HG02610 (cell line): ENCODE results near the gene TAB2.
"Not testable (repeated sequence)": the region's sequence is repeated elsewhere in the genome, so short reads cannot be mapped to it uniquely, and the experiment has no call there.

Experiments
- ATAC-seq: cut with Tn5 transposase; IDR thresholded peaks from one replicate; pipeline ENCODE4 v1.9.1; 2021; ENCODE audit warnings: mild to moderate bottlenecking, moderate library complexity; ENCODE audit not compliant: unreplicated experiment

TAB2 gene

GRCh38 chr6:149456311-149457021, 139.0 kb downstream of the TAB2 start:
- no peak for ATAC-seq

DNA sequence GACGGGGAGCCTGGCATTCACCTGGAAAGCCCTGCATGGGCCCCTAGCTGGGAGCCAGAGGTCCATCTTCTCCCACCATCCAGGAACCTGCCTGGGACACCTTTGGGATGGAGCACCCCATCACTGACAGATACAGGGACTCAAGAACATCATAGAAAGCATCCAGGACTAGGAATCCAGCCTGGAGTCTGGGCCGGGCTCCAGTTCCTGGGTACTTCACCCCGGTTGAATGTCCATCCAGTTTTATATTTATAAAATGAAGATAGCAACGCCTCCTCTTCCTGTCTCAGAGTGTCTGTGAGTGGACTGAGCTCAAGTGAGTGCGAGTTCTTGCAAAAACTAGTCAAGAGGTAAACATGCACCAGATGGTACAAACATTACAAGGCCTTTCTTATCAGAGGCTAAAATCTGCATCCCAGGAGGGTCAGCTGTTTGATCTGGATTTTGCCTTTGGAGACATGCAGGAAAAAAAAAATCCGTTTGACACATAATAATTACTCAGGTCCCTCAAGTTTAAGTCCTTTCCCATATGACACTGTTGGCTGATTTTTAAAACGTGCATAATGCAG, 139.9 kb downstream of the TAB2 start:
- no peak for ATAC-seq

- ATAC-seq, result no peak
Measured at GRCh38 chr6:149458196-149458595, 140.7 kb downstream of the TAB2 start.

GRCh38 chr6:149458806-149459205, 141.3 kb downstream of the TAB2 start:
- no peak for ATAC-seq

DNA sequence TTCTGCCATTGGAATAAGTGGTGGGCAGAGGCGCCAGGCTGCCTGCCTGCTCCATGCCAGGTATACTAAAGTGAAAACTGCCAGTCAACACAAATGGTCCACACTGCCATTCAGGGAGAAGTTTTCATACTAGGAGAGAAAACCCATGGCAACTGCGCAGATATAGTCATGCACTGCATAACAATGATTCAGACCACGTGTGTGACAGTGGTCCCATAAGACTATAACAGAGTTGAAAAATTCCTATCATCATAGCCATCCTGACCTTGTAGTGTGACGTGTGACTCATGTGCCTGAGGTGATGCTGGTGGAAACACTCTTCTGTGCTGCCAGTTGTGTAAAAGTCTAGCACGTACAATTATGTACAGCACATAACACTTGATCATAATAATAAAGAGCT, 142.2 kb downstream of the TAB2 start:
- no peak for ATAC-seq

DNA sequence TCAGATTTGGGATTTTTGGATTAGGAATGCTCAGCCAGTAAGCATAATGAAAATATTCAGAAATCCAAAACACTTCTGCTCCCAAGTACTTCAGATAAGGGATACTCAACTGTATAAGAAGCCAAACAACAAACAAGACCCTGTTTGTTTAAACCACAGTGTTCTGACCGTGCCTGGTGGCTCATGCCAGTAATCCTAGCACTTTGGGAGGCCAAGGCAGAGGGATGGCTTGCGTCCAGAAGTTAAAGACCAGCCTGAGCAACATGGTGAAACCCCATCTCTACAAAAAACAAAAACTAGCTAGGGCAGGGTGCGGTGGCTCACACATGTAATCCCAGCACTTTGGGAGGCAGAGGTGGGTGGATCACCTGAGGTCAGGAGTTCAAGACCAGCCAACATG, 142.7 kb downstream of the TAB2 start:
- ATAC-seq, result not testable (repeated sequence)
